VCaP (cell line): Measurements from ENCODE around the gene WASF1.
A peak's percentile ranks its signal among the peaks of the same experiment; 100 is the strongest.

Experiments used
- H3K27ac ChIP-seq: fragments of 450-650 bp; 2 replicates; pipeline ENCODE4 v1.5.1; 2017
- TF ChIP-seq, protein P1 (sequence below): fragments of 450-650 bp; conservative IDR thresholded peaks from 2 replicates; pipeline ENCODE4 v1.5.1; 2017; ENCODE audit warnings: mild to moderate bottlenecking, moderate library complexity

Gene WASF1

DNA sequence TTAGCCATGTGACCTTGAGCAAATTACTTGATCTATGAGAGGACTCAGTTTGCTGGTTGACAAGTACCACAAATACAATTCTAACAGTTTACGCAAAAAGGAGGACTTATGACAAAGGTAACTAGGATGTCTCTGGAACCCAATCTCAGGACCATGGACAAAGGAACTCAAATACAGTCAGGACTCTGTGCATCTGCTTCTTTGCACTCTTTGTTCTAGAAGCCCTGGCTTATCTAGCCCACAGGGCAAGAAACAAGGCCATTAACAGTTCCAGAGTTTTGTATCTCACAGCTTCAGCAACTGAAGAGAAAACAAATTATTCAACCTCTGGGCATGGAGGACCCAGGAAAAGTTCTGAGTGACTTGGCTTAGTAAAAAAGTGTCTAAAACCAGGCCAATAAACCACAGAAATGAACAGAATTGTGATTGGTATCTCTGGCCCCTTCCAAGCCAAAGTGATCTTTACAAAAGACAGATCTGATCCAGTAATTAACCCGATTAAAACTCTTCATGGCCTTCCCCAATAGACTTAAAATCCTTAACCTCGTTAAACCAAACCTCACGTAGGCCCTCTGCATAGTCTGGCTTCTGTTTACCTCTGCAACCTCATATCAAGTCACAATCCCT lies 5.9 kb downstream of the WASF1 start:
- peak overlapping the region; percentile 22 for H3K27ac ChIP-seq
- TF ChIP-seq, protein P1, sequence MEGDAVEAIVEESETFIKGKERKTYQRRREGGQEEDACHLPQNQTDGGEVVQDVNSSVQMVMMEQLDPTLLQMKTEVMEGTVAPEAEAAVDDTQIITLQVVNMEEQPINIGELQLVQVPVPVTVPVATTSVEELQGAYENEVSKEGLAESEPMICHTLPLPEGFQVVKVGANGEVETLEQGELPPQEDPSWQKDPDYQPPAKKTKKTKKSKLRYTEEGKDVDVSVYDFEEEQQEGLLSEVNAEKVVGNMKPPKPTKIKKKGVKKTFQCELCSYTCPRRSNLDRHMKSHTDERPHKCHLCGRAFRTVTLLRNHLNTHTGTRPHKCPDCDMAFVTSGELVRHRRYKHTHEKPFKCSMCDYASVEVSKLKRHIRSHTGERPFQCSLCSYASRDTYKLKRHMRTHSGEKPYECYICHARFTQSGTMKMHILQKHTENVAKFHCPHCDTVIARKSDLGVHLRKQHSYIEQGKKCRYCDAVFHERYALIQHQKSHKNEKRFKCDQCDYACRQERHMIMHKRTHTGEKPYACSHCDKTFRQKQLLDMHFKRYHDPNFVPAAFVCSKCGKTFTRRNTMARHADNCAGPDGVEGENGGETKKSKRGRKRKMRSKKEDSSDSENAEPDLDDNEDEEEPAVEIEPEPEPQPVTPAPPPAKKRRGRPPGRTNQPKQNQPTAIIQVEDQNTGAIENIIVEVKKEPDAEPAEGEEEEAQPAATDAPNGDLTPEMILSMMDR: no peak

DNA sequence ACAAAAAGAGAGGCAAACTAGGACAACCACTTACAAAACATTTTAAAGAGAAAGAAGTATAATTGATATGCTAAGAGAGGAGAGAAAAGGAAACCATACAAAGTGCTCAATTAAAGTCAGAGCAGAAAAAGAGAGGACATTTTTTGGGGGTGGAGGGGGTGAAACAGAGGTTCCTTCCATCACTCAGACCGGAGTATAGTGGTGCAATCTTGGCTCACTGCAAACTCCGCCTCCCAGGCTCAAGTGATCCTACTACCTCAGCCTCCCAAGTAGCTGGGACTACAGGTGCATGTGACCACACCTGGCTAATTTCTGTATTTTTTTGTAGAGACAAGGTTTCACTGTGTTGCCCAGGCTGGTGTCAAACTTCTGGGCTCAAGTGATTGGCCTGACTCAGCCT lies 9.4 kb downstream of the WASF1 start:
- no peak overlapping the region for H3K27ac ChIP-seq
- TF ChIP-seq, protein P1: no peak

DNA sequence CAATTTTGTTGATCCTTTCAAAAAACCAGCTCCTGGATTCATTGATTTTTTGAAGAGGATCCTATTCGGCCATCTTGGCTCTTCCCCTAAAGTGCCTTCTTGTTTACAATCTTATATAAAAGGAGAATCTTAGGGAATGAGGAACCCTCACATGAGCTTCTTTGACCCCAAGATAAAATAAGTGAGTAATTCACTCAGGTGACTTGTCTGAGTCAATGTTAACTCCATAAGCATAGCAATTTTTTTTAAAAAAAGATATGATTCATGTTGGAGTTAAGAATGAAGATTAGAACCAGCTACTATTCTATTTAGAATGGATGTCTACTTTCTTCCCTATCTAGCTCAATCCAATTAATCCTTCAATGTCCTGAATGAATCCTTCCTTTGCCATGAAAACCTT lies 21.0 kb downstream of the WASF1 start:
- TF ChIP-seq, protein P1: no peak
- no peak overlapping the region for H3K27ac ChIP-seq

DNA sequence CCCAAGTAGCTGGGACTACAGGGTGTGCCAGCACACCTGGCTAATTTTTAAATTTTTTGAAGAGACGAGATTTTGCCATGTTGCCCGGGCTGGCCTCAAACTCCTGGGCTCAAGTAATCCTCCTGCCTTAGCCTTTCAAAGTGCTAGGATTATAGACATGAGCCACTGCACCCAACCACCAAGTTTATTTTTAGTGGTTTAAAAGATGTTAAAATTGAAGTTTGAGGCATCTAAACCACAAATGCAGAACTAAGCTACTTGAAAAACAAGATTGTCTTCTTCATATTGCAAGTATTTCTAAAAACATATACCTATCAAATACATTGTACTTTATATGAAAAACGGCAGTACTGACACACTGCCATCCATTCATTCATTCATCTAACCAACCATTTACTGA lies 31.6 kb downstream of the WASF1 start:
- TF ChIP-seq, protein P1: no peak
- no peak overlapping the region for H3K27ac ChIP-seq

DNA sequence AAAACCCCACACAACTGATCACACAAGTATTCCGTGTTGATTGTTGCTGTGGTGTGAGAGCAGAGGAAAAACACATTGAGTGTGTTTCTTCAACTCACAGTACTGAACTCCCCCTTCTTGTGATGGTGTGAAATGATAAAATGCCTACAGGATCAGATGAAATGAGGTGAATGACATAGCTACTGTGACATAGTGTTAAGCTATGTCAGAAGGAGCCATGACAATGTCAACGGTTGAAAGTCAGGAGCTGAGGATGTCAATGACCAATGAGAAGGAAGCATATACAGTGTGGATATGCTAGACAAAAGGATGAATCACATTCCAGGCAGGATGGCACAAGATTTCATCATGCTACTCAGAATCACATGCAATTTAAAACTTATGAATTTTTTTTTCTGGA lies 38.8 kb downstream of the WASF1 start:
- TF ChIP-seq, protein P1: no peak
- no peak overlapping the region for H3K27ac ChIP-seq

DNA sequence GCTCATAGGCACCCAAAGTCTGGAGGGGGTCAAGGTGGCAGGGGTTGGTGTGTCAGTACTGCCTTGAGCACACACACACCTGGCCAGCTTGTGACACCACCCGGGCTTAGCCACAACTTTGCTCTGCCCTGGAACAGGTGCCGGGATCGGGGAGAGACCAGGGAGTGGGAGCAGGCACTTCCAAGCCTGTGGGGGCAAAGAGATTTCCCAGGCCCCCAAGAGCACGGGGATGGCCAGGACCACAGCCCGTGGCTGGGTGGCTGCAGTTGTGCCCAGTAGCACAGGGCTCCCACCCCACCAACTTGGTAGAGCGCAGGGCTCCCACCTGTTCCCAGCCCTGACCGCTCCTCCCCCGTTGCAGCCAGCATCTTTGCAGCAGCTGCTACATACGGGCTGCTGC lies 40.4 kb downstream of the WASF1 start:
- H3K27ac ChIP-seq: no peak overlapping the region
- TF ChIP-seq, protein P1: no peak

DNA sequence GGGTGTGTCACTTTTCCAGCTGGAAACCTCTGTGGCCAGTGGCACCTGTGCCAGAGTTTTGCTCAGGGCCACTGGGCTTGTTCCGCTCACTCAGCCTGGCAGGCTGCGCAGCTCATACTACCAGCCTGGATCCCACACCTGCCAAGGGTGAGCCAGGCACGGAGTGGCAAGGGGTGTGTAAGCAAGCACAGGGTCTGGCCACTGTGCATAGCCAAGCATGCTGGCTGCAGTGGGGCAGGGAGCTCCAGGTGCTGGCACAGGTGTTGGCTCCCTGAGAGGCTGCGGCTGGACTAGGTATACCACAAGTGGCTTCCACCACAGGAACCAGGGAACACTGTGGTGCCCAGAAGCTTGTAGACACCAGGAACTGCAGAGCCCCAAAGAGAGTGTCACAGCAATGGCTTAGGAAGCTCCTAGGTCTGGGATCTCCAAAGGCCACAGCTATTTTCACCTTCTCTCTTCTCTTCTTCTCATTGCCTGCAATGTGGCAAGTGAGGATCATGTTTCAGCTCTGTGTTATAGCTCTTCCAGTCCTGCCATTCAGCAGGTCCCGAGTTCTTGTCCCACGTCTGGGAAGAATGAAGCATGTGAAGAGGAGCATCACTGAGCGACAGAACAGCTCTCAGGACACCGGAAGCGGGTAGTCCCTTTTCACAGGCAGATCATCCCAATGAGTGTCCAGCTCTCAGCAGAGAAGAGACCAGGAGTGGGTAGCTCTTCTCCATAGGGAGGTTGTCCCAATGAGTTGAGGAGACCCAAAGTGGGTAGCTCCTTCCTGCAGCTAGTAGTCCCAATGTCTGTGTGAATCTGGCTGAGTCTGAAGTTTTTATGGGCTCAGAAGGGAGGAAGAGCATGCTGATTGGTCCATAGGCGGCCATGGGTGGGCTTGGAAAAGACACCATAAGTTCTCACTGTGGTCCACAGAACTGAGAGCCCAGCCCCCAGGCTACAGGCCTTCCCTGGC lies 41.3 kb downstream of the WASF1 start:
- TF ChIP-seq, protein P1: no peak
- H3K27ac ChIP-seq: no peak overlapping the region
